LNCaP clone FGC (cell line): ENCODE measurements around the gene DDX25.

Source experiments
- DNase-seq: peaks from one replicate; pipeline ENCODE4 v3.0.0-alpha.2; 2011; ENCODE audit warnings: low read depth
- H3K4me3 ChIP-seq: 2 replicates; pipeline ENCODE4 v1.5.1; 2011; ENCODE audit warnings: mild to moderate bottlenecking, low read depth, low read length, control low read depth
- TF ChIP-seq, protein P1 (sequence below): IDR thresholded peaks from 2 replicates; pipeline ENCODE4 v1.5.1; 2012; ENCODE audit warnings: mild to moderate bottlenecking; ENCODE audit not compliant: control insufficient read depth, insufficient read depth; ENCODE audit errors: extremely low read depth

The DDX25 gene

DNA sequence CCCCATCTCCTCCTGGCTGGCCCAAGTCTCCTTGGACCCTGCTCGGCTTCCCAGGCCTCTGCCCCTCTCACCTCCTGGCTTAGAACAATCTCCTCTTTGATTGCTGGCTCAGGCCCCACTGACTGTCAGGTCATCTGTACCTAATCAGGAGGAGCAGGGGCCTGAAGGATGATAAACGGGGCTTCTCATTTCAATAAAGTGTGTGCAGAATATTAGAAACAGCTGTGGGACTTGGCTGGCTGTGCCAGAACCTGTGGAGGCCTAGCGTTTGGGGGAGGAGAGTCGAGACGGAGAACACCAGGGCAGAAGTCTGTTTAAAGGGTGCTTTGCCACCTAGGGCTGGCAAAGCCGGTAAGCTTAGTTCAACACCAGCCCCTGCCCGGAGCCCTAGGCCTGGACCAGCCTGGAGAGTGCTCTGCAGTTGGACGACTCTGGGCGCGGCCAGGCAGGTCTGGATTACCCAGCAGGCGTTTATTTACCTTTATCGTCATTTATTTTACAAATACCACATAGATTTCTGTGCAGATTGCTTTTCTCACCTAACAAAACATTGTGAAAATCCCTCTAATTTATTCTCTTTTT, 31.4 kb downstream of the DDX25 start:
- DNase-seq: no peak
- H3K4me3 ChIP-seq: no peak overlapping the region

DNA sequence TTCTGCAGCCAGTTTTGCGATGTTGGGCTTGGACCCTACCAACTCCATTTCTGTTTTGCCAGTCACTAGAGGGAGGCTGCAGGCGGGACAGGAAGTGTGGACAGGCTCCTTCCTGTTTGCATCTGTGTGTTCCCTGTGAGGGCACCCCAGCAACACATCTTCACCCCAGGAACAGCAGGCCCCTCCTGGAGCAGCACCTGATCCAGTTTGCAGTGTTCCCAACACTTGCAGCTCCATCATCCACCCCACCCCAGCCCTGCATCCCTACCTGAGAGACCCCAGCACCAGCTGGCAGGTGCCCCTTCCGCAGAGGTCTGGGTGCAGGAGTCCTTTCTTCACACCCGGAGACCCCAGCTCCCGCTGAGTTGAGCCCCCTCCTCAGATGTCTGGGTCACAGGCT, 34.1 kb downstream of the DDX25 start:
- H3K4me3 ChIP-seq: no peak overlapping the region
- TF ChIP-seq, protein P1, sequence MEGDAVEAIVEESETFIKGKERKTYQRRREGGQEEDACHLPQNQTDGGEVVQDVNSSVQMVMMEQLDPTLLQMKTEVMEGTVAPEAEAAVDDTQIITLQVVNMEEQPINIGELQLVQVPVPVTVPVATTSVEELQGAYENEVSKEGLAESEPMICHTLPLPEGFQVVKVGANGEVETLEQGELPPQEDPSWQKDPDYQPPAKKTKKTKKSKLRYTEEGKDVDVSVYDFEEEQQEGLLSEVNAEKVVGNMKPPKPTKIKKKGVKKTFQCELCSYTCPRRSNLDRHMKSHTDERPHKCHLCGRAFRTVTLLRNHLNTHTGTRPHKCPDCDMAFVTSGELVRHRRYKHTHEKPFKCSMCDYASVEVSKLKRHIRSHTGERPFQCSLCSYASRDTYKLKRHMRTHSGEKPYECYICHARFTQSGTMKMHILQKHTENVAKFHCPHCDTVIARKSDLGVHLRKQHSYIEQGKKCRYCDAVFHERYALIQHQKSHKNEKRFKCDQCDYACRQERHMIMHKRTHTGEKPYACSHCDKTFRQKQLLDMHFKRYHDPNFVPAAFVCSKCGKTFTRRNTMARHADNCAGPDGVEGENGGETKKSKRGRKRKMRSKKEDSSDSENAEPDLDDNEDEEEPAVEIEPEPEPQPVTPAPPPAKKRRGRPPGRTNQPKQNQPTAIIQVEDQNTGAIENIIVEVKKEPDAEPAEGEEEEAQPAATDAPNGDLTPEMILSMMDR: no peak

More for the DNA sequence above, 31.4 kb downstream of the DDX25 start:
- TF ChIP-seq, protein P1: no peak

DNA sequence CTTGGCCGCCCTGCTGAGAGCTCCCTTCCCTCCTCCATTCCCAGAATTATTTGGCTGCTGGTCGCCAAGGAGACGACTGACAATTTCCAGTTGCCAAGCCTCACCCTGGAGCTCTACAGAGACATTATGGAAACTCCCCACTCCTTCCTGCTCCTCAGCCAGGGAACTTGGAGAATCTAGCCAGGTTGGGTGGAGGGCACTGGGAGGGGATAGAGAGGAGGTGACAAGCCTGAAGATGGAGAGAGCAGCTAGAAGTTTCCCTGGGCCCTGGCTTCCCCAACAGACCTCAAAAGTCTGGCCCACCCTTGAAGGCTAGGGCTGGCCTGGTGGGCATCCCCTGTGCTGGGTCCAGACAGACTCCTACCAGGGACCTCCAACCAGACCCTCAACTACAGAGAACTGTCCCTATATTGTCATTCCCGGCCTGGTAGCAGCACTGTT, 34.8 kb downstream of the DDX25 start:
- no peak for DNase-seq
- TF ChIP-seq, protein P1: no peak

More for the DNA sequence above, 34.1 kb downstream of the DDX25 start:
- DNase-seq: no peak

DNA sequence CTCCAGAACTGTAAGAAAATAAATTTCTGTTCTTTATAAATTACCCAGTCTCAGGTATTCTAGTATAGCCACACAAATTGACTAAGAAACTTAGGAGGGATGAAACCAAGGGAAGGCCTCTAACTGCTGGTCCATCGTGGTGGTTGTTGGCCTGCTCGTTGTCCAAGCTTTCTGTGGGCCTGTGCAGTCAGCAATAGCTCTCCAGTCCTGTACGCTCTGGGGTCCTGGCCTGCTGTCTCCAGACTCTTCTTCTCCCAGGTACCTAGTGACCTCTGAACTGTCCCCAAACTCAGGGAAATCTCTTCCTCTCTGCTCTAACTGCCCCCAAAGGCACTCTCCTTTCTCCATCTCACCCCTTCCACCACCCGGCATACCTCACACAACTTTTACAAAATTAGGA, 35.8 kb downstream of the DDX25 start:
- no peak for DNase-seq
- TF ChIP-seq, protein P1: no peak
- no peak overlapping the region for H3K4me3 ChIP-seq

More for the DNA sequence above, 34.8 kb downstream of the DDX25 start:
- no peak overlapping the region for H3K4me3 ChIP-seq

DNA sequence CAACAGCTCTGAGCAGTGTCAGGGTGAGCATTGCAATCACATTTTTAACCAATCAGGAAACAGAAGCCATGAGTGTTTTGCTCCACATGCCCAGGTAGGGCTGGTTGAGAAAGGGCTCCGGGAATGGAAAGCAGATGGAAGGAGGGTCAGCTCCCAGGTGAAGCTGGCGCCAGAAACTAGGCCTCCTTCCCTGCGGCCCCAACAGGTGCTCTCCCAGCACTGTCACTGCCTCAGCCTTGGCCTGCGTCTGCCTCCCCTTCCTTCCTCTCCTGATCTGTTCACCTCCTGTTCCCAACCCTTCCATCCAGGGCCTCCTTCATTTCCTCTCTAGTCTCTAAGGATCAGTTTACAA, 36.9 kb downstream of the DDX25 start:
- H3K4me3 ChIP-seq: no peak overlapping the region
- TF ChIP-seq, protein P1: no peak
- no peak for DNase-seq

DNA sequence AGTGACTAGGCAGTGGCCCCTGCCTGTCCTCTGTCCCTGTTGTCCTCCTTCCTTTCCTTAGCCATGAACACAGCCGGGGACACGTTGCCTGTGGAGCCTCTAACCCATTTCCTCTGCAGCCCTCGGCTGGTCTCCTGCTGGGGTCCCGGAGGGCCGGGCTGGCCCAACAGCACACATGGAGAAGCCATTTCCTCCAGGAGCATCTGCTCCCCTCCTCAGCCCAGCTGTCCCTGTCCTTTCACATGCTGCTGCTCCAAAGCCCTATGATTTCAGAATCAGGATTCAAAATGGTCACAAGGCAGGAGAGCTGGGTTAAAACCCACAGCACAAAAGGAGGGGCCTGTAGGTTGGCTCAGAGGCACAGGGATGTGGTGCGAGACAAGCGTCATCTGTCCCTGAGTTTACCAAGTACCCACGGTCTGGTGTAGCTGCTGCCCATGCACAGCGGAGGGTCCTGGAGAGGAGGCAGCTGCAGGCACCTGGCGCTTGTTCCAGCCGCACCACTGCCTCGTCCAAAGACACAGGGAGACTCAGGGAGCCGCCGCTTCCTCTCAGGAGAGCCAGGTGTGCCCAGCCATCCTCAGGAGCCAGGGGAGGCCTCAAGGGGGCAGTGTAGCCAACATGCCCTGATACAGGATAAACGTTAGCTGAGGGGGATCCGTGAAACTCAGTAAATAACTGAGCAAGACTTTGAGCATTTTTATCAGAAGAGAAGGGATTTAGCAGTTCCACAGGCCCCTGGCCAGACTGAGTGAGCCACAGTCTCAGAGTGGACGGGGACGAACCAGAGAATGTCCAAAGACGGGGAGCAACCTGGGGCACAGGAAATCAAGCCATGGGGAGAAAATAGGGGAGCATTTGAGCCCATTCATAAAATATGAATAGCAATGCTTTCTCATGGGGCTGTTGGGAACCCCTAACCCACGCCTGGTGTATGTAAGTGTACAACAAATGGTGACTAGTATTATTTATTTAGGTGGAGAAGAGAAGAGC, 37.6 kb downstream of the DDX25 start:
- TF ChIP-seq, protein P1: peak; percentile 90
- H3K4me3 ChIP-seq: no peak overlapping the region
- DNase-seq: no peak
